SK-N-SH (cell line): ENCODE results near the gene NRP2. TPM values are rescaled to one million over a fixed set of nuclear protein-coding genes. Genes with fewer than 3 reads are reported as not detected.

Source experiments
- CTCF ChIA-PET: fragments of 300-600, 350-600 bp; formaldehyde crosslinking; extraction: SDS; loops from one replicate; lab custom pipeline; 2021; lab: Yijun Ruan, JAX
- POLR2A ChIA-PET: fragments of 350-600 bp; sonication (Branson Sonifier 250); formaldehyde crosslinking; extraction: SDS; loops from one replicate; lab custom pipeline; 2020; ENCODE audit warnings: antibody characterized with exemption, inconsistent platforms; lab: Yijun Ruan, JAX
- DNase-seq: peaks from one replicate; pipeline ENCODE4 v3.0.0; 2012
- H2AFZ ChIP-seq: fragments of 200-600 bp; sonication (generic); 2 replicates; pipeline ENCODE4 v1.8.1; 2016; ENCODE audit warnings: antibody characterized with exemption, mild to moderate bottlenecking, low read depth
- H3F3A ChIP-seq: fragments of 200-600 bp; sonication (generic); replicated peaks from 2 replicates; pipeline ENCODE3; 2016; ENCODE audit warnings: antibody characterized with exemption, mild to moderate bottlenecking; ENCODE audit not compliant: insufficient read depth
- H3K27ac ChIP-seq, 2 experiments: fragments of 200-500 bp in 1 of 2; fragments of 200-600 bp in 1 of 2; sonication (Bioruptor generic) in 1 of 2; sonication (generic), shearing (Covaris generic) in 1 of 2; 2 replicates each; pipeline versions ENCODE4 v1.5.1 to v1.6.1; 2014 to 2016; ENCODE audit warnings: low read depth in 2 of 2, inconsistent platforms in 1 of 2, low read length in 1 of 2, mild to moderate bottlenecking in 1 of 2, mixed read lengths in 1 of 2
- H3K27me3 ChIP-seq: fragments of 200-600 bp; sonication (generic), shearing (Covaris generic); 2 replicates; pipeline ENCODE4 v1.6.1; 2016; ENCODE audit warnings: mixed run types; ENCODE audit not compliant: insufficient read depth
- H3K36me3 ChIP-seq, 2 experiments: fragments of 200-500 bp in 1 of 2; fragments of 200-600 bp in 1 of 2; sonication (Bioruptor generic) in 1 of 2; sonication (generic) in 1 of 2; replicated peaks in 1 of 2; 2 replicates each; pipeline versions ENCODE3 to v1.5.1; 2014 to 2016; ENCODE audit warnings: low read length in 1 of 2, mild to moderate bottlenecking in 1 of 2; ENCODE audit not compliant: insufficient read depth in 2 of 2, control insufficient read depth in 1 of 2
- H3K4me1 ChIP-seq, 2 experiments: fragments of 200-500 bp in 1 of 2; fragments of 200-600 bp in 1 of 2; sonication (Bioruptor generic) in 1 of 2; sonication (generic), shearing (Covaris generic) in 1 of 2; 2 replicates each; pipeline versions ENCODE4 v1.5.1 to v1.6.1; 2014 to 2016; ENCODE audit warnings: low read depth in 1 of 2, low read length in 1 of 2, mixed run types in 1 of 2; ENCODE audit not compliant: insufficient read depth in 2 of 2, control insufficient read depth in 1 of 2
- H3K4me2 ChIP-seq: fragments of 200-600 bp; sonication (generic), shearing (Covaris generic); 2 replicates; pipeline ENCODE4 v1.6.1; 2017; ENCODE audit warnings: mixed run types
- H3K4me3 ChIP-seq, 2 experiments: fragments of 200-500 bp in 1 of 2; fragments of 200-600 bp in 1 of 2; sonication (Bioruptor generic) in 1 of 2; sonication (generic), shearing (Covaris generic) in 1 of 2; 2 replicates each; pipeline versions ENCODE4 v1.5.1 to v1.8.1; 2014 to 2016; ENCODE audit warnings: low read depth in 2 of 2, inconsistent platforms in 1 of 2, low read length in 1 of 2, mild to moderate bottlenecking in 1 of 2, mixed read lengths in 1 of 2, moderate library complexity in 1 of 2
- H3K79me2 ChIP-seq: fragments of 200-600 bp; sonication (generic); 2 replicates; pipeline ENCODE4 v1.8.1; 2017; ENCODE audit warnings: mild to moderate bottlenecking; ENCODE audit not compliant: insufficient read depth
- H3K9ac ChIP-seq: fragments of 200-600 bp; sonication (generic); 2 replicates; pipeline ENCODE4 v1.6.1; 2017; ENCODE audit warnings: mixed run types
- H3K9me2 ChIP-seq: fragments of 200-600 bp; sonication (generic); 2 replicates; pipeline ENCODE4 v1.6.1; 2017; ENCODE audit warnings: mixed run types
- H3K9me3 ChIP-seq: fragments of 200-600 bp; sonication (generic); 2 replicates; pipeline ENCODE4 v1.6.1; 2017; ENCODE audit warnings: mixed run types, mild to moderate bottlenecking, moderate library complexity
- H4K20me1 ChIP-seq: fragments of 200-600 bp; sonication (generic); 2 replicates; pipeline ENCODE4 v1.6.1; 2017; ENCODE audit warnings: mild to moderate bottlenecking, mixed run types; ENCODE audit not compliant: insufficient read depth
- CHD2 ChIP-seq: fragments of 150-350 bp; IDR thresholded peaks from 2 replicates; pipeline ENCODE4 v1.6.1; 2018; ENCODE audit warnings: low read length; ENCODE audit not compliant: partially characterized antibody
- CTCF ChIP-seq: fragments of 200-600 bp; sonication (generic); IDR thresholded peaks from 2 replicates; pipeline ENCODE4 v1.6.1; 2017; ENCODE audit warnings: antibody characterized with exemption, mild to moderate bottlenecking, moderate library complexity
- FOXJ3 ChIP-seq: sonication (generic); formaldehyde crosslinking; IDR thresholded peaks from 2 replicates; pipeline ENCODE4 v1.5.1; 2020; ENCODE audit warnings: mild to moderate bottlenecking, missing genetic modification reagents
- FOXM1 ChIP-seq: IDR thresholded peaks from 2 replicates; pipeline ENCODE4 v1.4.0; 2012; ENCODE audit warnings: low read depth, mild to moderate bottlenecking
- MAX ChIP-seq: IDR thresholded peaks from 2 replicates; pipeline ENCODE4 v1.4.0; 2012; ENCODE audit warnings: low read depth
- PBX3 ChIP-seq: IDR thresholded peaks from 2 replicates; pipeline ENCODE4; 2012
- REST ChIP-seq: IDR thresholded peaks from 2 replicates; pipeline ENCODE4 v1.6.1; 2012; ENCODE audit warnings: mild to moderate bottlenecking, low read depth, low read length, moderate library complexity
- RFX5 ChIP-seq: IDR thresholded peaks from 2 replicates; pipeline ENCODE4 v1.6.1; 2012; ENCODE audit warnings: mild to moderate bottlenecking, improper control_type of control experiment, low read length
- SMC3 ChIP-seq: IDR thresholded peaks from 2 replicates; pipeline ENCODE4 v1.6.1; 2012; ENCODE audit warnings: low read depth, low read length, improper control_type of control experiment
- TAF1 ChIP-seq: IDR thresholded peaks from 2 replicates; pipeline ENCODE4 v1.6.1; 2012; ENCODE audit warnings: low read depth, mild to moderate bottlenecking, low read length, moderate library complexity, borderline replicate concordance
- USF1 ChIP-seq: IDR thresholded peaks from 2 replicates; pipeline ENCODE4 v1.4.0; 2012; ENCODE audit warnings: low read depth, borderline replicate concordance
- whole genome bisulfite sequencing: methylation state at CpG from one replicate; pipeline ENCODE4 v1.1.6; 2017; ENCODE audit warnings: low lambda C conversion rate; 5-methylcytosine and 5-hydroxymethylcytosine counted together
- polyA plus RNA-seq, 3 experiments: library from polyadenylated mRNA; depleted of rRNA; stranded (reverse); fragments of >200 nt; gene quantifications; 2 replicates each; pipeline ENCODE4 v1.2.3, GENCODE V29; 2012

The NRP2 gene
- polyA plus RNA-seq, 1 of the 3 experiments (the other 2 are of a cell fraction), result 68.8 TPM

- TF ChIP-seq PBX3 (no peak), MAX (0 out of 2 replicates have a peak, but pooled peaks have one; percentile 15)
These were observed 87.2 kb downstream of the NRP2 start (continued) for GRCh38 chr2:205769495-205769850.

GRCh38 chr2:205769879-205770278, 87.6 kb downstream of the NRP2 start:
- H3K4me2 ChIP-seq, result peak overlapping the region; percentile 37; the same call in 1 of the 2 replicates
- POLR2A ChIA-PET, result no interaction called here
- no peaks in the 10 kb centered on the region for H3K9me2 ChIP-seq
- TF ChIP-seq CHD2 (no peak), FOXJ3 (CRISPR knock-in tag) (no peak), CTCF (no peak), SMC3 (no peak), REST (no peak), FOXM1 (no peak), RFX5 (no peak), TAF1 (no peak), USF1 (no peak)
- peak overlapping the region; percentile 30; the same call in 1 of the 2 replicates for H2AFZ ChIP-seq
- no peaks in the 10 kb centered on the region for H3K27me3 ChIP-seq
- CTCF ChIA-PET, result interaction anchor here (1.1 to 2.8 kb wide), 4 partner anchors 133 to 178 kb away, joined by 3 to 15 read pairs (median 6); no protein-coding TSS in a partner anchor
- no peaks in the 10 kb centered on the region for H4K20me1 ChIP-seq
- peaks cover 23 to 25% of the 10 kb centered on the region in 2 experiments for H3K4me1 ChIP-seq
- no peak for DNase-seq
- H3K79me2 ChIP-seq, result no peaks in the 10 kb centered on the region
- peak overlapping the region in 1 of 2 experiments; percentile 68; a peak in 2 of 4 replicates for H3K27ac ChIP-seq
- peaks cover 10% of the 10 kb centered on the region for H3F3A ChIP-seq
- 81% methylated on average over 6 of the region's 7 CpGs for WGBS
- H3K9ac ChIP-seq, result peak overlapping the region; percentile 31; the same call in 1 of the 2 replicates
- peaks cover 13 to 31% of the 10 kb centered on the region in 2 experiments for H3K36me3 ChIP-seq
- no peaks in the 10 kb centered on the region for H3K9me3 ChIP-seq
- H3K4me3 ChIP-seq, result no peak overlapping the region
